Measurements from ENCODE around the gene IL22RA2. TPM values are rescaled to one million over a fixed set of nuclear protein-coding genes. Genes with fewer than 3 reads are reported as not detected.
A peak's percentile ranks its signal among the peaks of the same experiment; 100 is the strongest.

The IL22RA2 gene
- total and polyA plus RNA-seq, 4 donors: 0.02 to 0.20 TPM; not detected in 2

GRCh38 chr6:137191670-137192069 lies 18.2 kb upstream of the IL22RA2 start:
- H3K9me3 ChIP-seq (ENCODE audit: control insufficient read depth in 4 of 4, insufficient read depth in 3 of 4, low read length in 3 of 4): peaks cover 0 to 5% (median 3%) of the 10 kb centered on the region in 4 donors
- 69 to 82% methylated on average over 1 of the region's 1 CpG for WGBS, 2 donors
- no peaks in the 10 kb centered on the region for H3K27me3 ChIP-seq (ENCODE audit: control insufficient read depth in 3 of 3, insufficient read depth in 3 of 3, low read length in 2 of 3)
- H3K9ac ChIP-seq (ENCODE audit: insufficient read depth in 1 of 2, low read length in 2 of 2): no peak overlapping the region
- no peak overlapping the region for H3K4me3 ChIP-seq
- DNase-seq: peak; percentile 48 to 93 (median 90)
- H3K36me3 ChIP-seq (ENCODE audit: control insufficient read depth in 4 of 4, insufficient read depth in 4 of 4, low read length in 4 of 4): no peaks in the 10 kb centered on the region
- no peak overlapping the region for H3K27ac ChIP-seq (ENCODE audit: low read depth in 1 of 2, low read length in 1 of 2)
- ATAC-seq (ENCODE audit: insufficient read depth, low FRiP score): no peak
- H3K4me1 ChIP-seq (ENCODE audit: control insufficient read depth in 5 of 5, insufficient read depth in 5 of 5, low read length in 5 of 5): peaks cover 0 to 20% (median 10%) of the 10 kb centered on the region in 5 donors
- no peak for TF ChIP-seq CTCF (IDR thresholded peaks at IDR 0.05; ENCODE audit: control extremely low read depth, extremely low read depth)

GRCh38 chr6:137191236-137191635 lies 17.8 kb upstream of the IL22RA2 start:
- Histone ChIP-seq H3K36me3 (ENCODE audit: control insufficient read depth in 4 of 4, insufficient read depth in 4 of 4, low read length in 4 of 4) (no peaks in the 10 kb centered on the region), H3K9ac (ENCODE audit: insufficient read depth in 1 of 2, low read length in 2 of 2) (no peak overlapping the region), H3K4me1 (ENCODE audit: control insufficient read depth in 5 of 5, insufficient read depth in 5 of 5, low read length in 5 of 5) (peaks cover 0 to 16% (median 6%) of the 10 kb centered on the region in 5 donors), H3K27ac (ENCODE audit: low read depth in 1 of 2, low read length in 1 of 2) (no peak overlapping the region), H3K9me3 (ENCODE audit: control insufficient read depth in 4 of 4, insufficient read depth in 3 of 4, low read length in 3 of 4) (peaks cover 0 to 6% (median 3%) of the 10 kb centered on the region in 4 donors), H3K27me3 (ENCODE audit: control insufficient read depth in 3 of 3, insufficient read depth in 3 of 3, low read length in 2 of 3) (no peaks in the 10 kb centered on the region), H3K4me3 (no peak overlapping the region)
- DNase-seq (peak in 2 of 3 donors; percentile 21 to 79), ATAC-seq (ENCODE audit: insufficient read depth, low FRiP score) (no peak)
- WGBS, 2 donors: 80 to 90% methylated on average over 3 of the region's 3 CpGs
- no peak for TF ChIP-seq CTCF (IDR thresholded peaks at IDR 0.05; ENCODE audit: control extremely low read depth, extremely low read depth)

GRCh38 chr6:137190583-137191094 lies 17.2 kb upstream of the IL22RA2 start:
- peak overlapping the region in 1 of 2 donors; percentile 4 for H3K27ac ChIP-seq (ENCODE audit: low read depth in 1 of 2, low read length in 1 of 2)
- no peaks in the 10 kb centered on the region for H3K36me3 ChIP-seq (ENCODE audit: control insufficient read depth in 4 of 4, insufficient read depth in 4 of 4, low read length in 4 of 4)
- H3K4me3 ChIP-seq: no peak overlapping the region
- DNase-seq (peak in 2 of 3 donors; percentile 46 to 69), ATAC-seq (ENCODE audit: insufficient read depth, low FRiP score) (no peak)
- no peak overlapping the region for H3K9ac ChIP-seq (ENCODE audit: insufficient read depth in 1 of 2, low read length in 2 of 2)
- H3K9me3 ChIP-seq (ENCODE audit: control insufficient read depth in 4 of 4, insufficient read depth in 3 of 4, low read length in 3 of 4): peaks cover 0 to 6% (median 5%) of the 10 kb centered on the region in 4 donors
- H3K27me3 ChIP-seq (ENCODE audit: control insufficient read depth in 3 of 3, insufficient read depth in 3 of 3, low read length in 2 of 3): no peaks in the 10 kb centered on the region
- TF ChIP-seq CTCF (IDR thresholded peaks at IDR 0.05; ENCODE audit: control extremely low read depth, extremely low read depth): no peak
- H3K4me1 ChIP-seq (ENCODE audit: control insufficient read depth in 5 of 5, insufficient read depth in 5 of 5, low read length in 5 of 5): peaks cover 0 to 13% (median 4%) of the 10 kb centered on the region in 5 donors
- 73 to 81% methylated on average over 5 of the region's 5 CpGs for WGBS, 2 donors

GRCh38 chr6:137188855-137189254 lies 15.4 kb upstream of the IL22RA2 start:
- Histone ChIP-seq H3K36me3 (ENCODE audit: control insufficient read depth in 4 of 4, insufficient read depth in 4 of 4, low read length in 4 of 4) (no peaks in the 10 kb centered on the region), H3K27ac (ENCODE audit: low read depth in 1 of 2, low read length in 1 of 2) (no peak overlapping the region), H3K9ac (ENCODE audit: insufficient read depth in 1 of 2, low read length in 2 of 2) (no peak overlapping the region), H3K27me3 (ENCODE audit: control insufficient read depth in 3 of 3, insufficient read depth in 3 of 3, low read length in 2 of 3) (no peaks in the 10 kb centered on the region), H3K9me3 (ENCODE audit: control insufficient read depth in 4 of 4, insufficient read depth in 3 of 4, low read length in 3 of 4) (peaks cover 0 to 12% (median 6%) of the 10 kb centered on the region in 4 donors), H3K4me1 (ENCODE audit: control insufficient read depth in 5 of 5, insufficient read depth in 5 of 5, low read length in 5 of 5) (peaks cover 0 to 13% (median 0%) of the 10 kb centered on the region in 5 donors), H3K4me3 (no peak overlapping the region)
- DNase-seq (peak in 1 of 3 donors; percentile 15), ATAC-seq (ENCODE audit: insufficient read depth, low FRiP score) (no peak)
- WGBS, 2 donors: 94 to 96% methylated on average over 5 of the region's 5 CpGs
- TF ChIP-seq CTCF (IDR thresholded peaks at IDR 0.05; ENCODE audit: control extremely low read depth, extremely low read depth): no peak

Measured in lung (tissue), 12 donors.